ENCODE results near the gene RNF123.
"Not testable (repeated sequence)": the region's sequence is repeated elsewhere in the genome, so short reads cannot be mapped to it uniquely, and the experiment has no call there.

Gene RNF123

GRCh38 chr3:49720855-49721595 is 31.7 kb downstream of the RNF123 start:
- no peak for DNase-seq (ENCODE audit: low spot score)

GRCh38 chr3:49721596-49721895 is 32.2 kb downstream of the RNF123 start:
- DNase-seq (ENCODE audit: low spot score): no peak

- no peak for DNase-seq (ENCODE audit: low spot score)
These were observed 32.8 kb downstream of the RNF123 start for GRCh38 chr3:49721896-49722781.

DNA sequence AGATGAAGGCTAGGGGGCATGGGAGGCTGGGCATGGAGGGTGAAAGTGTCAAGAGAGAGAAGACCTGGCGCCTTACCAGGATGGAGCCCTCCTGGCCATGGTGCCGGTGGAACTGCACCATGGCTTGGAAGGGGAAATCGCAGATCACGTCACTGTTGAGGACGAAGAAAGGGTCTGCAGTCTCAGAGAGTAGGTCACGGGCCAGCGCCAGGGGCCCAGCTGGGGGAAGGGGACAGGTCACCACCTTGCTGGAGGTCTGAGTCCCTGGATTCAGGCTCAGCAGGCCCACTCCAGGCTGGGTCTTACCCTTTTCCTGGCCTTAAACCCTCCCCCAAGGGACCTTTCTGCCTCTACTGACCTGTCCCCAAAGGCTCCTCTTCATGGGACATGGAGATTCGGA is 33.5 kb downstream of the RNF123 start:
- no peak for DNase-seq (ENCODE audit: low spot score)

DNA sequence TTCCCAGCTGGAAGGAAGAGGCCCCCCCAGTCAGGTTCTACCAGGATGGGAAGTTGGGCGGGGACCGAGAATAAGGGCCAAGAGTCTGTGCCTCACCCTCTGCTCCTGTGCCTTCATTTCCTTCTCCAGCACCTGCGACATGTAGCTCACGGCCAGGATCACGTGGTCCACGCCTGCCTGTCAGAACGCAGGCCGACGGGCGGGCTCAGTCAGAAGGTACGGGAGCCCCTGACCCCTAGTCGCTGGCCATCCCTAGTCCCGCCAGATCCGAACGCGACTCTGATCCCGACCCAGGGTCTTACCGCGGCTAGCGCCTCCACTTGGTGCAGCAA is 33.9 kb downstream of the RNF123 start:
- DNase-seq (ENCODE audit: low spot score): peak; percentile 54

- DNase-seq (ENCODE audit: low spot score): peak; percentile 98
These were observed 34.5 kb downstream of the RNF123 start, which contains the start of gene GMPPB for GRCh38 chr3:49723628-49724551. TSS of gene GMPPB (minus strand) at chr3:49723951. CDS start at chr3:49723726, 225 bp downstream.

- DNase-seq (ENCODE audit: low spot score): no peak
These were observed 35.2 kb downstream of the RNF123 start for GRCh38 chr3:49724586-49724985.

GRCh38 chr3:49725906-49726681 is 36.7 kb downstream of the RNF123 start:
- DNase-seq (ENCODE audit: low spot score): no peak

DNA sequence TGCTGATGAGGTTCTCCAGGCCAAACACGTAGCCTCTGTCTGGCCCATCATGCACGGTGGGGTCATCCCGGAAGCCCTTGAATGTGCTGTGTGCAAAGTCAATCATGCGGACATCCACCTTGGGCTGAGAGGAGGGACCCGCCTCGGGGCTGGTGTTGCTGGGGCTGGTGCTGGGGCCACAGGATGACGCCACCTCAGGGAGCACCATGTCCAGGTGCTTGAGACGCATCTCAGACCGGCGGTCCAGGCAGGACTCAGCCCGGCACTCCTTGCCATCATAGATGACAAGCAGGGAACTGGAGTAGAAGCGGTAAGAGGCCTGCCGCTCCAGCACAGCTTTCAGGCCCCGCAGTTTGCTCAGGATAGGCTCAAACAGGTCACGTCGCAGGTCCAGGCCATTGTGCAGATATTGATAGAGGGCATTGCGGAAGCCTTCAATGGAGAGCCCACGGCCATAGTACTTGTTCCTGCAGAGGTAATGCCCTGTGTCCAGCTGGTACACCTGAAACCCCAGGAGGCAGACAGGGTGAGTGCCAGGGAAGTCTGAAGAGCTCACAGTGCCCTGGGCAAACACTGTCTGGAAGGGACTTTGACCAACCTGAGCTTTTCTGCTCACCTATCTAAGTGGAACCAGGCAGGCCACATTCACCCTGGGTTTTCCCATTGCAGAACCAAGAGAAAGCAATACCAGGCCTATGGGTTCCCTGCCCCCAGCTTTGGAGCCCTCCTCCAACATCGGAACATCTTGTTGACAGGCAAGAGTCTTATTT is 38.0 kb downstream of the RNF123 start:
- DNase-seq (ENCODE audit: low spot score): no peak

DNA sequence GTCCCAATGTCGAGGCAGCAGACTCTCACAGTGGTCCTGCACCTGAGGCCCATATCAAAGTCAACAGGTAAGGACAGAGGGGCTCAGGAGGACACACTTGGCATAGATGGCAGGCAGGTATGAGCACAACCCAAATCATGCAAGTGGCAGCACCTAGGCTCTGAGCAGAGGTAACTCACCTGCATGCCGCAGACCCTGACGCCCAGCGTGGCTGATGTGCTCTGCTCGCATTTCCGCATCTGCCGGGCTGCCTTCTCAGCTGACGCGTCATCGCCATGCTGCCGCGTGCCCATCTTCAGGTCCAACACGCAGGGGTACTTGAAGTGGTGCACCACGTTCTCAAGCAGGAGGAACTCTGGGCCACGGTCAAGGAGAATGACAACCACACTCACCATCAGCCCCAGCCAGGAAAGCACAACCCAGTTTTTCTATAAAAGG is 38.6 kb downstream of the RNF123 start:
- DNase-seq (ENCODE audit: low spot score): no peak

GRCh38 chr3:49729966-49730609 is 40.7 kb downstream of the RNF123 start:
- no peak for DNase-seq (ENCODE audit: low spot score)

DNA sequence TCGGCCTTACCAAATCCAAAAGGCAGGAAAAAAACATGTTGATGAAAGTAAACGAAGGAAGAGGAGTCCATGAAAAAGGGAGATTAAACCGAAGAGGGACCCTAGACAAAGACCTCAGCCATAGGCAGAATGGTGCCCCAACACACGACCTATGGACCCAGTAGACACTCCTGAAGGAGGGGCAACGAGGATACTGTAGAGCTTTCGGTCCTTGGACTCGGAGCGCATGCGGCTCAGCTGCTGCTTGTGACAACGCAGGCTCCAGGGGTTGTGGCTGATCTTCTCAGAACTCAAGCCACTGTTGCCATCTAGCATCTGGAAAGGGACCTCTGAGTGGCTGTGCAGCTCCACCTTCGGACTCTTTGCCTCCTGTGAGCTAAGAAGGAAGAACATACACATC is 43.2 kb downstream of the RNF123 start:
- no peak for DNase-seq (ENCODE audit: low spot score)

DNA sequence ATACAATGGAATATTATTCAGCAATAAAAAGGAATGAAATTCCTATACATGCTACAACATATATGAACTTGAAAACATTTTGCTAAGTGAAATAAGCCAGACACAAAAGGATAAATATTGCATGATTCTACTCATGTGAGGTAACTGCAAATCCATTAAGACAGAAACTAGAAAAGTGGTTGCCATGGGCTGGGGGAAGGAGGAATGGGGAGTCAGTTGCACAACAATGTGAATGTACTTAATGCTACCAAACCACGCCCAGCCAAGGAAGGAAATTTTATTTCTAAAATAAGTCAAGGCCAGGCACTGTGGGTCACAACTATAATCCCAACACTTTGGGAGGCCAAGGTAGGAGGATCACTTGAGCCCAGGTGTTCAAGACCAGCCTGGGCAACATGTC is 44.2 kb downstream of the RNF123 start:
- no peak for DNase-seq (ENCODE audit: low spot score)

DNA sequence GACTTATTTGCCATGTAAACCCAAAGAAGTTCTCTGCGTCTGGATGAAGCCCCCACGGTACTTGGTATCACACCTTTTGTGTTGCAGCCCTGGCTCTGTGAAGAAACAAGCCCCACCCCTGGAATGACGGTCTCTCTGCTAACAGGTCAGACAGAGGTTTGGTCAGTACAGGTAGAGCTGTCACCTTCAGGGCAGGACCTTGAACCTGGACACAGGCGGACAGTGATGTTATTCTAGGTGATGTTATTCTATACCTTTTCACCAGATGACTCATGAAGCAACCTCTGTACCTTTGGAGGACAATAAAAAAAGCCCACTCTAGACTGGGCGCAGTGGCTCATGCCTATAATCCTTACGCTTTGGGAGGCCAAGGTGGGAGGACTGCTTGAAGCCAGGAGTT is 45.4 kb downstream of the RNF123 start:
- no peak for DNase-seq (ENCODE audit: low spot score)

- DNase-seq (ENCODE audit: low spot score): no peak
These were observed 48.8 kb downstream of the RNF123 start for GRCh38 chr3:49738067-49738713.

- DNase-seq (ENCODE audit: low spot score): no peak
These were observed 51.1 kb downstream of the RNF123 start for GRCh38 chr3:49740427-49740826.

DNA sequence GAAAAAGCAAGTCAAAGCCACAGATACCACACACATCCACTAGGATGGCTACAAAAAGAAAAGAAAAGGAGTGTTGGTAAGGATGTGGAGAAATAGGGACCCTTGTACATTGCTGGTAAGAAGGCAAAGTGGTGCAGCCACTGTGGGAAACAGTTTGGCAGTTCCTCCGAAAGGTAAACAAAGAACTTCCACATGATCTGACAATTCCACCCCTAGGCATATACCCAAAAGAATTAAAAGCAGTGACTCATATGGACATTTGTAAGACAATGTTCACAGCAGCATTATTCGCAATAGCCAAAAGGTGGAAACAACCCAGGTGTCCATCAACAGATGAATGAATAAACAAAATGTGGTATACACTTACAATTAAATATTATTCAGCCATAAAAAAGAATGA is 56.6 kb downstream of the RNF123 start:
- DNase-seq (ENCODE audit: low spot score): no peak

- DNase-seq (ENCODE audit: low spot score): no peak
These were observed 58.6 kb downstream of the RNF123 start for GRCh38 chr3:49747792-49748480.

GRCh38 chr3:49748874-49749273 is 59.5 kb downstream of the RNF123 start:
- not testable (repeated sequence) for DNase-seq (ENCODE audit: low spot score)
